ENCODE results near the gene UCMA.

Gene UCMA

GRCh38 chr10:13201132-13201531 lies 33.0 kb downstream of the UCMA start:
- no peak for DNase-seq
- intact Hi-C loops (cut with DNase I): no loop called here

DNA sequence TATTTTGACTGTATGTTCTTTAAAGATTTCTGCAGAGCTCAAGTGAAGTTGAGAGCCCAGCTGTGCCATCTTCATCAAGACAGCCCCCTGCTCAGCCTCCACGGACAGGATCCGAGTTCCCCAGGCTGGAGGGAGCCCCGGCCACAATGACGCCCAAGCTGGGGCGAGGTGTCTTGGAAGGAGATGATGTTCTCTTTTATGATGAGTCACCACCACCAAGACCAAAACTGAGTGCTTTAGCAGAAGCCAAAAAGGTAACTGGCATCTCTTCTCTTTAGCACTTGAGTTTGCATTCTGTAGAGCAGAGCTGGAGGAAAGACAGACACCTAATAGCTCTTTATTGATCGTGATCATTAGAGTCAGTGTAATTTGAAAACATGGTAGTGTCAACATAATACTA lies 39.2 kb downstream of the UCMA start:
- DNase-seq: no peak
- intact Hi-C loops (cut with DNase I): no loop called here

GRCh38 chr10:13193637-13194036 lies 40.5 kb downstream of the UCMA start:
- intact Hi-C loops (cut with DNase I): no loop called here
- DNase-seq: no peak

- DNase-seq: no peak
- intact Hi-C loops (cut with DNase I): no loop called here
Observed at GRCh38 chr10:13191362-13191761, 42.8 kb downstream of the UCMA start.

GRCh38 chr10:13190816-13191215 lies 43.4 kb downstream of the UCMA start:
- intact Hi-C loops (cut with DNase I): no loop called here

DNA sequence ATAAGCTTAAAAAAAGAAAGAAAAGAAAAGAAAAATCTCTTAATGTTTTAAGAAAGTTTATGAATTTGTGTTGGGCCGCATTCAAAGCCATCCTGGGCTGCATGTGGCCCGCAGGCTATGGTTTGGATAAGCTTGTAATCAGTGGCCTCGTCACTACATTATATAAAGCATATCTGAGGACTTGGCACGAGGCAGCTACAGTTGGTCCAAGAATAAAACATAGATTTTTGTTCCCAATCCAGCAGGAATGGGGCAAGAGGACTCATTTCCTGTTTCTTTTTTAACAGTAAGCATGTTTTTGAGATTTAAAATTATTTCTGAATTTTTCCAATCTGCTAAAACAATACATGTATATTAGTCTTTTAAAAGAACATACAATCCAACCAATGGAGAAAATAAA lies 44.2 kb downstream of the UCMA start:
- DNase-seq: no peak
- intact Hi-C loops (cut with DNase I): no loop called here

More at GRCh38 chr10:13190816-13191215, 43.4 kb downstream of the UCMA start:
- DNase-seq: no peak

- DNase-seq: no peak
- intact Hi-C loops (cut with DNase I): no loop called here
Observed at GRCh38 chr10:13188593-13188992, 45.6 kb downstream of the UCMA start.

DNA sequence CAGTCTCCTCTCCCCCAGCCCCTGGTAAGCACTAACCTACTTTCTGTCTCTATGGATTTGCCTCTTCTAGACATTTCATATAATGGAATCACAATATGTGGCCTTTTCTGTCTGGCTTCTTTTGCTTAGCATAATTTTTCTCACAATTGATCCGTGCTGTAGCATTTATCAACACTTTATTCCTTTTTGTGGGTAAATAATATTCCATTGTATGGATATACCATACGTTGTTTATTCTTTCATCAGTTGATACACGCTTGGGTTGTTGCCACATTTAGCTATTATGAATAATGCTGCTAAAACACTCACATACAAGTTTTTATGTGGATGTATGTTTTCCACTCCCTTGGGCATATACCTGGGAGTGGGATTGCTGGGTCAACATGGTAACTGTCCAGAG lies 47.0 kb downstream of the UCMA start:
- intact Hi-C loops (cut with DNase I): no loop called here
- no peak for DNase-seq

DNA sequence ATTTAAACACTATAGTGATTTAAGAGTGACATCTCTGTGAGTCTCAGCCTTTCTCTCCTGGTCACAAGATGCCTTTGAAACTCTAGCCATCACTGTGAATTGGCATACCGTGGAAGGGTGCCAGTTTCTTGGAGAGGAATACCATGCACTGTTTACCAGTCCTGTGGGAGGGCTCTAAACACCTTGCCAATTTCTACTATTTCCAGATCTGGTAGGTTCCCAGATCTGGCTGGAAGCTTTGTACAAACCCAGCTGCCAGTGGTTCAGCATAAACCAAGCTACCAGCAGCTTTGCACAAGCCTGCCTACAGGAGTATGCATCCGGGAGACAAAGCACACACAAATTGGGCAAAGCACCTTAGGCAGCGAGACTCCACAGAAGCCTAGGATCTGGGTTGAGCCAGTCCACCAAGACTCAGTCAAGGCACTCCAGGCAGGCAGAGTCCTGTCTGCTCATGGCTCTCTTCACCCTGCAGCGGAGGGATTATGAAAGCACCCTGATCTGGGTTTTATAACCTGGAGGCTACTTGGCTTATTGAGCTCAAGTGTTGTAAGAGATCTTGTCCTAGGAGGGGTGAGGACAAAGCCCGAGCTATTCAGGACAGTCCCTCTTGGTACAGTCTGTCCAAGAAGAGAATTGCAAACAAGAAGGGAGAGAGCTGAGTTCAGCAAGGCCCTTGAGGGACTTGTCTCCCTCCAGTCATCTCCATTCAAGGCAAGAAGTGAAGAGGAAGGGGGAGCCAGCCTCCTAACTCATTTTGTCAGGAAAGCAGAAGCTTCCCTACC lies 49.3 kb downstream of the UCMA start:
- no peak for DNase-seq
- intact Hi-C loops (cut with DNase I): no loop called here

GRCh38 chr10:13184276-13184675 lies 49.9 kb downstream of the UCMA start:
- intact Hi-C loops (cut with DNase I): no loop called here
- no peak for DNase-seq

DNA sequence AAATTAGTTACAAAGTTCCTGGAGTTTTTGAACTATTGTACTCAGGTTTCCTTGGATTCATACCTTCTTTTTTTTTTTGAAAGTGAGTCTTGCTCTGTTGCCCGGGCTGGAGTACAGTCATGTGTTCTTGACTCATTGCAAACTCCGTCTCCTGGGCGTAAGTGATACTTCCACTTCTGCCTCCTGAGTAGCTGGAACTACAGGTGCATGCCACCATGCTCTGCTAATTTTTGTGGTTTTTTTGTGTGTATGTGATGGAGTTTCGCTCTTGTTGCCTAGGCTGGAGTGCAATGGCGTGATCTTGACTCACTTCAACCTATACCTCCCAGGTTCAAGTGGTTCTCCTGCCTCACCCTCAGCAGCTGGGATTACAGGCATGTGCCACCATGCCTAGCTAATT lies 50.5 kb downstream of the UCMA start:
- DNase-seq: no peak
- intact Hi-C loops (cut with DNase I): no loop called here

DNA sequence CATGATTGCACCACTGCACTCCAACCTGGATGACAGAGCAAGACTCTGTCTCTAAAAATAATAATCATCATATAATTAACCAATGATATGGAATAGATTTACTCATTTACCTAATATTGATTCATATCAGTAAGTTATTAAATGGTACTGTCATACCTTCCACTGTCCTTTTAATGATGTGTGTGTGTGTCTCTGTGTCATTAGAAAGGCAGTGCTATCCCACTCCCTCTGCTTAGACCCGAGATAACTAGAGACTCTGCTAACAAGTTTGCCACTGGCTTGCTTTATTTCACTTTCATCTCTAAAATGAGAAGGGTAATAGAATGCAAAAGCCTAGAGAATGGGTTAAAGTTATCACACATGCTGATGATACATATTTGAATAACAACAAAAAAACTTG lies 51.8 kb downstream of the UCMA start:
- intact Hi-C loops (cut with DNase I): no loop called here
- DNase-seq: no peak

- DNase-seq: no peak
- intact Hi-C loops (cut with DNase I): no loop called here
Observed at GRCh38 chr10:13180788-13181187, 53.4 kb downstream of the UCMA start.

- DNase-seq: no peak
- intact Hi-C loops (cut with DNase I): no loop called here
Observed at GRCh38 chr10:13173616-13174015, 60.6 kb downstream of the UCMA start.
